Epithelial cell of proximal tubule (primary cell): ENCODE results near the gene KRTAP2-4. TPM values are rescaled to one million over a fixed set of nuclear protein-coding genes. Genes with fewer than 3 reads are reported as not detected.
"Not testable (repeated sequence)": the region's sequence is repeated elsewhere in the genome, so short reads cannot be mapped to it uniquely, and the experiment has no call there.

Experiments used
- DNase-seq: peaks from one replicate; pipeline ENCODE4 v3.0.0-alpha.2; 2011; ENCODE audit warnings: low read depth
- H3K4me3 ChIP-seq: 2 replicates; pipeline ENCODE4 v1.5.1; 2011; ENCODE audit warnings: low read depth, mild to moderate bottlenecking, low read length
- total RNA-seq: library from RNA; depleted of rRNA; stranded (reverse); fragments of >200 nt; gene quantifications from 2 replicates; pipeline ENCODE4 v1.2.3, GENCODE V29; 2015
- TF ChIP-seq, protein P1 (sequence below): conservative IDR thresholded peaks from 2 replicates; pipeline ENCODE4 v1.5.1; 2012; ENCODE audit warnings: low read depth, mild to moderate bottlenecking, low read length

The KRTAP2-4 gene
- total RNA-seq, 1 donor from 2014 or later: not detected

DNA sequence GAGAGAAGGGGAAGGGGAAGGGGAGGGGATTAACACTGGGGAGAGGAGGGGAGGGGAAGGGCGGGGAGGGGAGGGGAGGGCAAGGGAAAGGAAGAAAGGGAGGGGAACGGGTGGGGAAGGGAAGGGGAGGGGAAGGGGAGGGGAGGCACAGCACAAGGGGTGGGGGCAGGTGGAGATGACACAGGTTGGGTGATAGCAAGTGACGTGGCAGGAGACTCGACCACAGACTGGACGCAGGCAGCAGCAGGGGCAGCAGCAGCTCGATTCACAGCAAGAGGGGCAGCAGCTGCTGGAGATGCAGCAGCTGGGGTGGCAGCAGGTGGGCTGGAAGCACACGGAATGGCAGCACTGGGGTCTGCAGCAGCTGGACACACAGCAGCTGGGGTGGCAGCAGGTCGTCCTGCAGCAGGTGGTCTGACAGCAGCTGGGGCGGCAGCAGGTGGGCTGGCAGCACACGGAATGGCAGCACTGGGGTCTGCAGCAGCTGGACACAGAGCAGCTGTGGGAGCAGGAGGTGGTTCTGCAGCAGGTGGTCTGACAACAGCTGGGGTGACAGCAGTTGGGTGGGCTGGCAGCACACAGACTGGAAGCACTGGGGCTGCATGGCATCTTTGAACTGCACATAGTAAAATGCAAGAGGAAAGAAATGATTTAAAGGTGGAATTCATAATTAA, 36.0 kb upstream of the KRTAP2-4 start, which contains the start of gene KRTAP4-16:
TSS of gene KRTAP4-16 (minus strand) at position 624 of the 674 bp plus-strand sequence. CDS start at position 624, 0 bp downstream.
- no peak for DNase-seq
- no peak within 1 kb of the TSS for H3K4me3 ChIP-seq
- TF ChIP-seq, protein P1, sequence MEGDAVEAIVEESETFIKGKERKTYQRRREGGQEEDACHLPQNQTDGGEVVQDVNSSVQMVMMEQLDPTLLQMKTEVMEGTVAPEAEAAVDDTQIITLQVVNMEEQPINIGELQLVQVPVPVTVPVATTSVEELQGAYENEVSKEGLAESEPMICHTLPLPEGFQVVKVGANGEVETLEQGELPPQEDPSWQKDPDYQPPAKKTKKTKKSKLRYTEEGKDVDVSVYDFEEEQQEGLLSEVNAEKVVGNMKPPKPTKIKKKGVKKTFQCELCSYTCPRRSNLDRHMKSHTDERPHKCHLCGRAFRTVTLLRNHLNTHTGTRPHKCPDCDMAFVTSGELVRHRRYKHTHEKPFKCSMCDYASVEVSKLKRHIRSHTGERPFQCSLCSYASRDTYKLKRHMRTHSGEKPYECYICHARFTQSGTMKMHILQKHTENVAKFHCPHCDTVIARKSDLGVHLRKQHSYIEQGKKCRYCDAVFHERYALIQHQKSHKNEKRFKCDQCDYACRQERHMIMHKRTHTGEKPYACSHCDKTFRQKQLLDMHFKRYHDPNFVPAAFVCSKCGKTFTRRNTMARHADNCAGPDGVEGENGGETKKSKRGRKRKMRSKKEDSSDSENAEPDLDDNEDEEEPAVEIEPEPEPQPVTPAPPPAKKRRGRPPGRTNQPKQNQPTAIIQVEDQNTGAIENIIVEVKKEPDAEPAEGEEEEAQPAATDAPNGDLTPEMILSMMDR: no peak

DNA sequence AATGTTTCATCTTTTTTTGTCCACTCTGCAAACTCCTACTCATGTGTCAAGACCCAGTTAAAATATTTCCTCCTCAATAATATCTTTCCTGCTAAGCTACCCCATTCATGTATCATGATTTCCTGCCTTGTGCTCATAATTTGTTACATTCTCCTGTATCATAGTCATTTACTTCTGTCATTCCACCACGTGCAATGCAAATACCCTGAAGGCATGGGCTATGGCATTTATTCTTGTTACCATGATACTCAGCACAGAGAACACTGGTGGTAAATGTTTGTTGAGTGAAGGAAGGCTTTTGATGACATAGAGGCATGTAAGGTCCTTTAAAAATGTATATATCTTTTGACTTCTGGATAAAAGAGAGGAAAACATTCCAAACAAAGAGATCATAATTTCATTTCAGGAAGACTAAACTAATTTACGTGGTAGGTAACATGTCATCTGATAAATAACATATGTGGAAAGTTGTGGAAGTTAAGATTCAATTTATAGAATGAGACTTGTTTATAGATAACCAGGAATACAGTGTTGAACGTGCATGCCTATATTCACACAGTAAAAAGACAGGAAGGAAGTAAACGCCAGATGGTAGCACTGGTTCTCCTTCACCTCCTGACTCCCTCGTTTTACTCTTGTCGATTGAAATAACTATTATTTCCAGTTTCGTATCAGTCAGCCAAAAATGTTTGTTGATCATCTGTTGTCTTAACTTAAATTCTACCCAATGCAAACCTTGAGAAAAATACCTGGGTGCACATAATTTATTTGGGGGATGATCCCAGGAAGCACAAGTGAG, 34.2 kb upstream of the KRTAP2-4 start:
- DNase-seq, H3K4me3 ChIP-seq: not testable (repeated sequence)

DNA sequence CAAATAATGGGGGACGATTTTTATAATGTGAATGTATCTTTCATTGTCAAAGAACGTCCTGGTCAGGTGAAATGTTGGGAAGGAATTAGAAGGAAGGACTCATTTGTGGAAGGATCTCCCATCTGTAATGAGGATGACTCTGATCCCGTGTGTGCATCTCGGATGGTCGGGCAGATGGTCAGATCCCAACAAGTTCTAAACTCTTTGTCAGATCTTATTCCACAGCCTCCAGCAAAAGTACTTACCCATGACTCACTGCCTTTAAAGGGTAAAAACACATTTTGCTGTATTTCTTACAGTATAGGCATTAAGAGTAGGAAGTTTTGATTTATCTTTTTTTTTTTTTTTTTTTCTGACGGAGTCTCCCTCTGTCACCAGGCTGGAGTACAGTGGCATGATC, 32.8 kb upstream of the KRTAP2-4 start:
- TF ChIP-seq, protein P1: no peak
- DNase-seq: no peak
- no peak overlapping the region for H3K4me3 ChIP-seq

DNA sequence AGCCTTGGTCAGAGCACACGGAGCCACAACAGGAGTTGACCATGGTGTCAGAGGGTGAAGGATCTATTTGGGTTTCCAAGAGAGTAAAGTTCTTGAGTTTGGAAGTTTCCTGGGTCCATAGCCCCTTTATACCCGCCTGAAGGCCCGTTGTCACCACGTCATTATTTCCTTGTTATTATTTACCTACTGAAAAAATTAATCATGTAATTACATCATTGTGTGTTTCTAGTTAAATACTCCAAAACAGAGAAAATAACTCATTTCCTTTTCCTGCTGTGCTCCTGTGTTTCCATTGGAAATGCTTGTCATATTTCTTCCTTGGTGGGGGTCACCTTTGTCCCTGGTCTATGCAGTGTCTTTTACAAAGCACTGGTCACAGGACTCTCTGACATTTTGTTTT, 32.4 kb upstream of the KRTAP2-4 start, which contains the start of gene KRTAP4-8:
TSS of gene KRTAP4-8 (minus strand) at position 101 of the 400 bp plus-strand sequence. CDS start at position 43, 58 bp downstream.
- TF ChIP-seq, protein P1: no peak
- no peak within 1 kb of the TSS for H3K4me3 ChIP-seq
- DNase-seq: no peak

DNA sequence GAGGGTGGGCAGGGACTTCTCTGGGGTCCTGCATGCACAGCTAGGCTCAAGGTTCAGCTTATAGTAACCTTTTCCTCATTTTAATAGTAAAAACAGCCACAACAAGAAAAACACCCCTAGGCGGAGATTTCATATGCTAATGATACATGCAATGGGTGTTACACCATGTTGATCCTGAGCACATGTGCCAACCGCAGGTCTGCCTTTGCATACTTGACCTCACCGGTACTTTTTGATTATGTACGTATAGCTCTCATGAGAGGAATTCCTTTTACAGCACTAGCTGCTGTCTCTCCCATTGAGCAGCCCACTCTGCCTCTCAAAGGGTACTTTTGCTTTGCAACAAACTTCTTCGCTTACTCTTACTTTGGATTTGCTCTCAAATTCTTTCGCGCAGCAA, 30.4 kb upstream of the KRTAP2-4 start:
- TF ChIP-seq, protein P1: no peak
- DNase-seq: no peak

DNA sequence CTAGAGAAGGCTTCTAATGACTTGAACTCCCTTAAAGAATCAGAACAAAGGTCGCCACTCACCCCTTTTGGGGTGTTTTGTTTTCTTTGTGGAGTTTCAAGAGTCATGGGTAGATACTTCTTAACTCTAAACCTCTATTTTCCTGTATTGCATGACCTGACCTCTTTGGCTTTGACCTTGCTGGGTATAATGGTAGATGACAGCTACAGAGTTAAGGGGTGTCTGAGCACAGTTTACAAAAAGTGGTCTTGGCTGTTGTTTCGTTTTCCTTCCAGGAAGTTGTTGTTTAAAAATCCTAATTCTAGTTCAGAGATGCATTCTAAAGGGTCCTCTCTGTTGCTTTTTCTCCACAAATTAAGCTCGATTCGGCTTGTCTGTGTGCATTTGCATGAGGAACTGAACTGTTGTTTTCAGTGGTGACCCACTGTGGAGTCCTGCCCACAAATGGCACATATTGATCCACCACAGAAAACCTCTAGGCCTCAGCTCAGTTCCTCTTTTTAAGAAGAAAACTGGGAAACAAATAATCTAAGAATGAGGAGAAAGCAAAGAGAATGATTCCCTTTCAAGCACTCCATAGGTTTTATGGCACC, 23.2 kb upstream of the KRTAP2-4 start:
- H3K4me3 ChIP-seq, DNase-seq: not testable (repeated sequence)

More for the DNA sequence above, 30.4 kb upstream of the KRTAP2-4 start:
- H3K4me3 ChIP-seq: no peak overlapping the region

DNA sequence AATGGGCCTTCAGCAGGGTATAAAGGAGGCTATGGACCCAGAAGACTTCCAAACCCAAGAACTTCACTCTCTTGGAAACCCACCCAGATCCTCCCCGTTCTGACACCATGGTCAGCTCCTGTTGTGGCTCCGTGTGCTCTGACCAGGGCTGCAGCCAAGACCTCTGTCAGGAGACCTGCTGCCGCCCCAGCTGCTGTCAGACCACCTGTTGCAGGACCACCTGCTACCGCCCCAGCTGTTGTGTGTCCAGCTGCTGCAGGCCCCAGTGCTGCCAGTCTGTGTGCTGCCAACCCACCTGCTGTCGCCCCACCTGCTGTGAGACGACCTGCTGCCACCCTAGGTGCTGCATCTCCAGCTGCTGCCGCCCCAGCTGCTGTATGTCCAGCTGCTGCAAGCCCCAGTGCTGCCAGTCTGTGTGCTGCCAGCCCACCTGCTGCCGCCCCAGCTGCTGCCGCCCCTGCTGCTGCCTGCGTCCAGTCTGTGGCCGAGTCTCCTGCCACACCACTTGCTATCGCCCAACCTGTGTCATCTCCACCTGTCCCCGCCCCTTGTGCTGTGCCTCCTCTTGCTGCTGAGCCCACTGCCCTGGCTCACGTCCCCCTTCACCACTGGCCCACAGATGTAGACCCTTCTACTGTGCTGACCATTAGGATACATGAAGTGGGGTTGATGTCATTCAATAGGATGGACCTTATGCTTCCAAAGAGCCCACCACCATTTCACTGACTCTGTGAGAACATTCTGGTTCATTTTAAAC, 18.6 kb upstream of the KRTAP2-4 start, which contains the start of gene KRTAP4-7:
TSS of gene KRTAP4-7 (plus strand) at position 51 of the 757 bp plus-strand sequence. CDS start at position 108, 57 bp downstream.
- not testable (repeated sequence) for DNase-seq, H3K4me3 ChIP-seq

DNA sequence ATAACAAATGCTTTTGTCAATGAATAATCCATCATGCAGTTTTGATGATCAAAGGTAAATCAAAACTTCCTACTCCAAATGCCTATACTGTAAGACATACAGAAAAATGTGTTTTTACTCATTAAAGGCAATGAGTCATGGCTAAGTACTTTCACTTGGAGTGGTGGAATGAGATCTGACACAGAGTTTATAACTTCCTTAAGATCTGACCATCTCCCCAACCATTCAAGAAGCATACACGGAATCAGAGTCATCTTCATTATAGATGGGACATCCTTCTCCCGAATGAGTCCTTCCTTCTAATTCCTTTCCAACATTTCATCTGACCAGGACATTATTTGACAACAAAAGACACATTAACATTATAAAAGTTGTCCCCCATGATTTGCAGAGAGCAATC, 17.7 kb upstream of the KRTAP2-4 start:
- not testable (repeated sequence) for H3K4me3 ChIP-seq, DNase-seq
